IPS-20b (cell line): Measurements from ENCODE around the gene NR2C2.
"Not testable (repeated sequence)": the region's sequence is repeated elsewhere in the genome, so short reads cannot be mapped to it uniquely, and the experiment has no call there.

Experiments
- H3K27ac ChIP-seq: one replicate; pipeline ENCODE4 v1.5.1; 2013; ENCODE audit warnings: low read length
- H3K27me3 ChIP-seq: 2 replicates; pipeline ENCODE4 v1.6.1; 2013; ENCODE audit warnings: mild to moderate bottlenecking, low read length, inconsistent platforms; ENCODE audit not compliant: insufficient read depth
- H3K36me3 ChIP-seq: 2 replicates; pipeline ENCODE4 v1.6.1; 2013; ENCODE audit warnings: low read depth, mild to moderate bottlenecking, inconsistent platforms, low read length, moderate library complexity; ENCODE audit not compliant: insufficient read depth
- H3K4me1 ChIP-seq: 2 replicates; pipeline ENCODE4 v1.6.1; 2013; ENCODE audit warnings: mild to moderate bottlenecking, control low read depth, inconsistent platforms, low read length, moderate library complexity; ENCODE audit not compliant: insufficient read depth
- H3K4me3 ChIP-seq: 2 replicates; pipeline ENCODE4 v1.5.1; 2013; ENCODE audit warnings: mild to moderate bottlenecking, low read length, inconsistent platforms
- H3K9ac ChIP-seq: 2 replicates; pipeline ENCODE4 v1.6.1; 2013; ENCODE audit warnings: low read depth, mild to moderate bottlenecking, inconsistent platforms, low read length, moderate library complexity
- H3K9me3 ChIP-seq: 2 replicates; pipeline ENCODE4 v1.6.1; 2013; ENCODE audit warnings: mild to moderate bottlenecking, low read depth, low read length, inconsistent platforms; ENCODE audit not compliant: insufficient read depth

The NR2C2 gene

DNA sequence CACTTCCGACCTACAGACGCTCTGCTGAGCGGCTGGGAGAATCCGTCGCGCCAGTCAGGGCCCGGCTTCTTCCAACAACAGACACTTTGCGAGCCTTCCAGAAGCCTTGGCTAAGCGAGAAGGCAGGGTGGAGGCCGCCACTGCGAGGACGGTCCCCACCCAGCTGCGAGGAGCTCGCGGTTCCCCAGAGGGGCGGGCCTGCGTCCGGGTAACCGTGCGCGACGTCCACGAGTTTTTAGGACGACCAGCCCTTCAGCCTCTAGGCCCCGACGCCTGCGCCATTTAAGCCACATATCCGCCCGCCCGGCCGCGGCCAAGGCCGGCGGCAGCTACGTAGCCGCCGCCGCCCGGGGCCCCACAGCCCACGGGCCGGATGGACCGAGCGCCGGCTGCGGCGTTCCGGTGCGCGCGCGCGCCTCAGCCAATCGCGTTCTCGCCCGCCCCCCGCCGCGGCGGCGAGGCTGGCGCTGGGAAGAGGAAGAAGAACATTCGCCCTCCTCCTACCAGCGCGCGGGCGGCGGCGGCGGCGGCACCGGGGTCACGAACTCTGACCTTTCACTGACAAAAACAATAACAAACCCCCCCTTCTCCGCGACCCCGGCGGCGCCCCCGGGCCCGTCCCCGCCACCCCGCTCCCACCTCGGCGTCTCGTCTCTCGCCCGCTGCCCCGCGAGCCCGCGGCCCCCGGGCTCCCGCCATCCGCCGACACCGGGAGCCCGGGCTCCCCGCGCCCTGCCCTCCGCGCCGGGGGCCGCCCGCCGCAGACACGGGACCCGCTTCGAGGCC, at the start of gene NR2C2:
NR2C2 (plus strand) TSS at position 484 of the 786 bp plus-strand sequence. CDS start 56,332 bp downstream, outside the sequence.
- H3K36me3 ChIP-seq: peaks cover 57% of the 10 kb centered on the region
- peak within 1 kb of the TSS; percentile 90 for H3K4me3 ChIP-seq
- no peaks in the 10 kb centered on the region for H3K9me3 ChIP-seq
- H3K9ac ChIP-seq: peak within 1 kb of the TSS; percentile 94
- H3K27me3 ChIP-seq: no peaks in the 10 kb centered on the region
- H3K4me1 ChIP-seq: 0 out of 2 replicates have a peak, but pooled peaks cover 6% of the 10 kb centered on the region
- peak within 1 kb of the TSS; percentile 97 for H3K27ac ChIP-seq

DNA sequence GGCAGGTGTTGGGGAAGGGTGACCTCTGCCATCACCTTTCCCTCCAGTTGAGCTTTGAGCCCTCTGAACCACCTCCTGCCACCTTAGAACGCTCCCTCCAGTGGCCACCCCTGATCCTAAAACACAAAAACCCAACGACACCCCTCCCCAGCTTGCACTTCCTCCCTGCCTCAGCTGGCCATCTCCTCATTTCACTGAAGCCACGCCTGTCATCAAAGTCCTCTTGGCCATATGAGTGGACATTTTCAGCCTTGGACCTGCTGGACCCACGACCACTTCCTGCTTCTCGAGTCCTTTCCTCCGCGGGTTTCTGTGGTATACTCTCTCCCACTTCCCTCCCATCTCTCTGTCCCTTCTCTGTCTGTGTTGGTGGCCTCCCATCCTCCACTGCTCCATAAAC, 48.5 kb upstream of the NR2C2 start:
- H3K4me3 ChIP-seq: no peak overlapping the region
- no peaks in the 10 kb centered on the region for H3K27me3 ChIP-seq
- no peaks in the 10 kb centered on the region for H3K9me3 ChIP-seq
- H3K36me3 ChIP-seq: no peaks in the 10 kb centered on the region
- H3K27ac ChIP-seq: no peak overlapping the region
- H3K4me1 ChIP-seq: peaks cover 14% of the 10 kb centered on the region; the same call in 1 of the 2 replicates
- H3K9ac ChIP-seq: no peak overlapping the region

DNA sequence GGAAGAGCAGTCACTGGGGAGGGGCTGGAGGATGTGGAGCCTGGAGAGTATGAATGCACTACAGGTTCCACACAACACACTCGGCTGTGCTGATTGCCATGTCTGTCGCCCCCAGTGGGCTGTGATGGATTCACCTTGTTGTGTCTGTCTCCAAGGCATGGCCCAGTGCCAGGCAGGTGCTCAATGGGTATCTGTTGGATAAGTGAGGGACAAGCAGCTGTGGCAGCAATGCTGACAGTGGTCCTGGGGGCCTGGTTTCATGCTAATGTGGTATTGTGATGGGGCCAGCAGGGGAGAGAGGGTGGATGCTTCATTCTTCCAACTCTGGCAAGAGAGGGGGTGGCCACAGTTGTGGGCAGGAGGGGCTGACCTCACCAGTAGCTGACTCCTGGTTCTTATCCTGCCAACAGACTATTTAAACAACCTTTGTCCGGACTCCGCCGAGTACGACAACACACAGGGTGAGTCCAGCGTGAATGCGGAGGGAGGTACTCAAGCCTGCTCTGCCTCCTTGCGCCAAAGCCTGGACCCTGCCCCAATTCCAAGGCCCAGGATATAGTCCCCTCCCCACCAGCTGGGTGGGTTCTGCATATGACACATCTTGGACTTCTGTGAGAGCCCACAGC, 47.3 kb upstream of the NR2C2 start:
- Histone ChIP-seq H3K27me3 (no peaks in the 10 kb centered on the region), H3K27ac (no peak overlapping the region), H3K4me3 (no peak overlapping the region), H3K9ac (no peak overlapping the region), H3K4me1 (peaks cover 14% of the 10 kb centered on the region; the same call in 1 of the 2 replicates), H3K36me3 (no peaks in the 10 kb centered on the region), H3K9me3 (no peaks in the 10 kb centered on the region; the same call in 1 of the 2 replicates)

DNA sequence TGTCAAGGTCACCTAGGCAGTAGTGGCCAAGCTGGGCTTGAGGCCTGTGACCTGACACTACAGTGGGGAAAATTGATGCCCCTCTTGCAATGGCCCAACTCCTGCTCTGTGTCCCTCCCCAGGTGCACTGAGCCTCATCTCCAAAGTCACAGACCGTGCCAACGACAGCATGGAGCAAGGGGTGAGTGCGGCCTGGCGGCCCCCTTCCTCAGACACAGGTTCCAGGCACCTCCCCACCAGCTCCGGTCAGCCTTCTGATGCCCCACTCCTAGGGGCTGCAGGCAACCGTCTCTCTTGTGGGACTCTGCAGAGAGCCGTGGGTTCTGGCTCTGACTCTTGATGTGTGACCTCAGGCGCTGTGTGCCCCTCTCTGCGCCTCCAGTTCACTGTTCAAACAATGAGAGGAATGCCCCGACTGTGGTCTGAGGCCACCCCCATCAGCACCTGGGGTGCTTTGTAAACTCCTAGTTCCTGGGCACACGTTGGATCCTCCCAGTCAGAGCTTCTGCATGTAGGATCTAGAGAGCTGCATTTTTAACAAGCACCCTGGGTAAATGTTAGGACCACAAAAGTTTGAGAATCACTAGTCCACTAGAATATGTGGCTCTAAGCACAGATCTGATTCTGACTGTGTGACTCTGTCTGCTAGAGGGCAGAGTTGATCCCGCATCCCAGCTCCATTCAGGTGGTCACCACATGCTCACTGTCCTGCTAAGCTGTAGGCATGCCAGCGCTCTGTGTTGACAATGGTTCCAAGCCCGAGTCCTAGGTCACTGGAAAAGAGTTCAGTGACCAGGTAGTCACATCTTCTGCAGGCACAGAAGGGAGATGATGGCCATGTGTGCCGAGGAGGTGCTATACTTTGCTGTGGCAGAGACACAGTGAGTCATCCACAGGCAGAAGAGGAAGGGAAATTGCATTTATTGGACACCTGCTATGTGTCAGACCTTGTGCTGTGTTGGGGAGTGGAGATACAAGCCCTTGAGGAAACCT, 46.2 kb upstream of the NR2C2 start:
- H3K27ac ChIP-seq: no peak overlapping the region
- no peaks in the 10 kb centered on the region for H3K36me3 ChIP-seq
- H3K9me3 ChIP-seq: no peaks in the 10 kb centered on the region; the same call in 1 of the 2 replicates
- no peak overlapping the region for H3K4me3 ChIP-seq
- H3K4me1 ChIP-seq: peaks cover 14% of the 10 kb centered on the region; the same call in 1 of the 2 replicates
- no peak overlapping the region for H3K9ac ChIP-seq
- no peaks in the 10 kb centered on the region for H3K27me3 ChIP-seq

DNA sequence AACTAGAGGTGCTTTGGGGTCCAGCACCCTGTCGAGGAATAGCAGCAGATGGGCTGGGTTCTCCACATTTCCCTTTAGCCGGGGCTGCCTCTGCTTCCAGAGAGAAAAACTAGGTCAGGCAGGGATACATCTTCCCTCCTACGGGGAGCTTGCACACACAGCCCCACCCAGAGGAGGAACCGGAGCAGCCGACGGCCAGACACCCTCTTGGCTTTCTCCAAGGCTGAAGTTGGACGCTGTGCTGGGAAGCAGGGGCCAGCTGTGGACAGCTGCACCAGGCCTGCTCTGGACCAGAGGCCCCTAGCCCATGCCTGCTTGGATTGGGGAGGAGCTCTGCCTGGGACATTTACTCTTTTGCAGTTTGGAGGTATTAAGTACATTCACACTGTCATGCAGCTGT, 44.7 kb upstream of the NR2C2 start:
- Histone ChIP-seq H3K36me3 (no peaks in the 10 kb centered on the region), H3K4me1 (peaks cover 14% of the 10 kb centered on the region; the same call in 1 of the 2 replicates), H3K9me3 (no peaks in the 10 kb centered on the region; the same call in 1 of the 2 replicates), H3K4me3 (no peak overlapping the region), H3K27ac (no peak overlapping the region), H3K27me3 (no peaks in the 10 kb centered on the region), H3K9ac (no peak overlapping the region)

DNA sequence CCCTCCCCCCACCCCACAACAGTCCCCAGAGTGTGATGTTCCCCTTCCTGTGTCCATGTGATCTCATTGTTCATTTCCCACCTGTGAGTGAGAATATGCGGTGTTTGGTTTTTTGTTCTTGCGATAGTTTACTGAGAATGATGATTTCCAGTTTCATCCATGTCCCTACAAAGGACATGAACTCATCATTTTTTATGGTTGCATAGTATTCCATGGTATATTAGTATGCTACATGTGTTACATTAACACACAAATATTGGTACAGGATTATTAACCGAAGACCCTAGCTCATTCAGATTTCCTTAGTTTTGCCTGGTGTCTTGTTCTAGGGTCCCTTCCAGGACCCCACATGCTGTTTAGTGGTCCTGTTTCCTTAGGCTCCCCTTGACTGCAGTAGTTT, 43.9 kb upstream of the NR2C2 start:
- H3K36me3 ChIP-seq, H3K27ac ChIP-seq, H3K9ac ChIP-seq, H3K4me3 ChIP-seq, H3K27me3 ChIP-seq, H3K9me3 ChIP-seq: not testable (repeated sequence)
- H3K4me1 ChIP-seq: peaks cover 14% of the 10 kb centered on the region; the same call in 1 of the 2 replicates

DNA sequence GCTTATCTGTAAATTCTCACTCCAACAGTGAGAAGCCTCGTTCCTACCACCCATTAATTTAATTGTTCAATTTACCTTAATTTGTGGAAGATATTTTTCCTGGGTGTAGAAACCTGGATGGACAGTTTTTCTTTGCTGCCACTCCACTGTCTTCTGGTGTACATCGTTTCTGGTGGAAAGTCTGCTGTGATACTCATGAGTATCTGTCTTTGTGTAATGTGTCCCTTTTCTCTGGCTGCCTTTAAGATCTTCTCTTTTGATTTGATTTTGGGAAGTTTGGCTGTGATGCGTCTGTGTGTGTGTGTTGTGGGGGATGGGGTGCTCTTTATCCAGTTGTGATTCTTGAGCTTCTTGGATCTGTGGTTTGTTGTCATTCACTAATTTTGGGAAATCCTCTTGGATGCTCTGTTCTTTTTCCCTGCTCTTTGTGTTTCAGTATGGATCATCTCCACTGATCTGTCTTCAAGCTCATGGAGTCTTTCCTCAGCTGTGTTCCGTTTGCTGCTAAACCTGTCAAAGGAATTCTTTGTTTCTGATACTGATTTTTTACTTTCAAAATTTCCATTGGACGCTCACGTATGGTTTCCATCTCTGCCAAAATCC, 42.2 kb upstream of the NR2C2 start:
- H3K9me3 ChIP-seq: no peaks in the 10 kb centered on the region; the same call in 1 of the 2 replicates
- H3K4me1 ChIP-seq: peaks cover 10% of the 10 kb centered on the region; the same call in 1 of the 2 replicates
- H3K27ac ChIP-seq: no peak overlapping the region
- H3K27me3 ChIP-seq: no peaks in the 10 kb centered on the region
- no peak overlapping the region for H3K4me3 ChIP-seq
- H3K9ac ChIP-seq: no peak overlapping the region
- no peaks in the 10 kb centered on the region for H3K36me3 ChIP-seq

DNA sequence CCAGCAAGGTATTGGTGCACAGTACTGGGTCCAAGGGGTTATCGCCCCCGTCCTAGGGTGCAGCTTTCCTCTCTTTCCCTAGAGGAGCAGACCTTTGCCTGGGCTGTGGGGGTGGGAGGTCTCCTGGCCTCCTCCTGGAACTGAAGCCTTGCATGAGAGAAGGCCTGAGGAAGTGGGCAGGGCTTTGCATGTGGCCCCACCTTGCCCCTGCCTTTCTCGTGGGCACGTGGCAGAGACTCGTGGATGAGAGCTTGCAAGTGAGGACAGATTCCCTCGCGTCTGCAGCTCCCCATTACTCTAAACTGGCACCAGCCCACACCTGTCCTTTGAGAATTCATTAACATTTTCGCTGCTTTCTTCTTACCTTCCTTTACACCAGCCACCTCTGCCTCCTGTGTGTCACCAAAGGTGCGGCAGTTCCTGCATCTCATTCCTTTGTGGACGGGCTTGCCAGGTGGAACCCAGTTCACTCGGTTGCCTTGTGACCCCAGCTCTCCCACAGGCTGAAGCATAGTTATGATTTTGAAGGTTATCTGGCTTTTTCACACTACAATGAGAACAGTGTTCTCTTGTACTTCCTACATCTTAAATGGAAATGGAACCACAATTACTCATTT, 40.9 kb upstream of the NR2C2 start:
- H3K27ac ChIP-seq: no peak overlapping the region
- H3K27me3 ChIP-seq: no peaks in the 10 kb centered on the region
- no peaks in the 10 kb centered on the region for H3K4me1 ChIP-seq
- H3K9me3 ChIP-seq: no peaks in the 10 kb centered on the region; the same call in 1 of the 2 replicates
- H3K9ac ChIP-seq: no peak overlapping the region
- no peaks in the 10 kb centered on the region for H3K36me3 ChIP-seq
- no peak overlapping the region for H3K4me3 ChIP-seq

DNA sequence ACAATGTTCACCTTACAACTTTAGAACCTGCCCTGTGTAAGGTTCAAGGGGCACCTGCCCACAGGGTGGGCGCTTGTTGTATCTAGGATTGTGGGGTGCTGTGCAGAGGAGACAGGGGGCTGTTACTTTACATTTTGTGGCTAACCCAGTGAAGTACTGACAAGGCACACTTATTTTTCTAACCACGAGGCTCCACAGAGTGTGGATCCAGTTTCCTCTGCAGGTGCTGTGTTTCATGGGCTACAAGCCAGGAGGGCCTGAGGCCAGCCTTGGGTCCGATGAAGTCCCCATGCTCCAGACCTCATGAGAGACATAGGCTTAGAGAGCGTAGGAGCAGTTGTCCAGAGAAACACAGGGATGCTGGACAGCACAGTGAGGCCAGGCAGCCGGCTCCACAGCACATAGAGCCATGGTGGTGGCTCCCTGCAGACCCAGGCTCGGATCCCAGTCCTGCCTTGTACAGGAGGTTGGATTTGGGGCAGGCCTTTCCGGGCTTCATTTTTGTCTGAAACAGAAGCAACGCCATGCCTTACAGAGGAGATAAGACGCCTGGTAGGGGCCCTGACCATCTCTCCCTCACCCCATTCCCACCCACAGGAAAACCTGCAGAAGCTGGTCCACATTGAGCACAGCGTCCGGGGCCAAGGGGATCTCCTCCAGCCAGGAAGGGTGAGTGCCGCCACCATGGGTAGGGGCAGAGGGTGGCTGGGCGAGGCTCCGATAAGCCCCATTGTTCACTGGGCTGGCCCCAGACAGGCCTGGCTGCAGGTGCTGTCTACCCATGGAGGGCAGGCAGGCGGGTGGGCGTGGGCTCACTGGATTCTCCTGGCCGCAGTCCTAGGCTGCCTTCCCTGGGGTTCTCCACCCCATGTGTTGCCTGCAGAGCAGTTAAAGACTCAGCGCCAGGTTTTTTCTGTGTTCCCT, 40.1 kb upstream of the NR2C2 start:
- Histone ChIP-seq H3K4me1 (no peaks in the 10 kb centered on the region), H3K9me3 (no peaks in the 10 kb centered on the region; the same call in 1 of the 2 replicates), H3K27me3 (no peaks in the 10 kb centered on the region), H3K4me3 (no peak overlapping the region), H3K36me3 (no peaks in the 10 kb centered on the region), H3K27ac (no peak overlapping the region), H3K9ac (no peak overlapping the region)

DNA sequence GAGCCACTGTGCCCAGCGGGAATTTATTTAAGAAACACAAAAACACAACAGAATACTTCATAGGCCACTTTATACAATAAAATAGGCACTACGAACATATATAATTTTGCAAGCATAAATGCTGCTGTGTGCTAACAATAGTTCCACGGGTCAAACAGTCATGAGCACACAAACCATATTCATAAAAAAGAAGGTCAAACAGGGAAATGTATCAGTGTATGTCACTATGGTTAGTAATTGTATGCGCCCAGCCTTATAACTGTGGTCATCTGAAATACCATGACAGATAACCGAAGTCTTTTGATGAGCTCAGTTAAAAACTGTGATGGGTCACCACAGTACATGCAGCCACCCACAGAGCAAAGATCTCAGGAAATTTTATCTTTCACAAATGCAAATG, 38.1 kb upstream of the NR2C2 start:
- no peaks in the 10 kb centered on the region for H3K27me3 ChIP-seq
- no peak overlapping the region for H3K4me3 ChIP-seq
- H3K9me3 ChIP-seq: no peaks in the 10 kb centered on the region; the same call in 1 of the 2 replicates
- no peaks in the 10 kb centered on the region for H3K36me3 ChIP-seq
- no peaks in the 10 kb centered on the region for H3K4me1 ChIP-seq
- no peak overlapping the region for H3K27ac ChIP-seq
- no peak overlapping the region for H3K9ac ChIP-seq
